ENCODE measurements around the gene MORF4L2. TPM values are rescaled to one million over a fixed set of nuclear protein-coding genes. Genes with fewer than 3 reads are reported as not detected.

The MORF4L2 gene
- total RNA-seq, 1 donor from 2014 or later: 425 TPM

- FAIRE-seq: no peak
- no peak for DNase-seq (ENCODE audit: low spot score in 2 of 2)
Measured at GRCh38 chrX:103637604-103638338, 48.7 kb downstream of the MORF4L2 start.

GRCh38 chrX:103635436-103635835 is 51.1 kb downstream of the MORF4L2 start:
- FAIRE-seq: no peak
- no peak for DNase-seq (ENCODE audit: low spot score in 2 of 2)

GRCh38 chrX:103631145-103631544 is 55.4 kb downstream of the MORF4L2 start:
- no peak for FAIRE-seq

GRCh38 chrX:103630171-103630511 is 56.4 kb downstream of the MORF4L2 start:
- FAIRE-seq (no peak), DNase-seq (ENCODE audit: low spot score in 2 of 2) (no peak)

More at GRCh38 chrX:103631145-103631544, 55.4 kb downstream of the MORF4L2 start:
- no peak for DNase-seq (ENCODE audit: low spot score in 2 of 2)

DNA sequence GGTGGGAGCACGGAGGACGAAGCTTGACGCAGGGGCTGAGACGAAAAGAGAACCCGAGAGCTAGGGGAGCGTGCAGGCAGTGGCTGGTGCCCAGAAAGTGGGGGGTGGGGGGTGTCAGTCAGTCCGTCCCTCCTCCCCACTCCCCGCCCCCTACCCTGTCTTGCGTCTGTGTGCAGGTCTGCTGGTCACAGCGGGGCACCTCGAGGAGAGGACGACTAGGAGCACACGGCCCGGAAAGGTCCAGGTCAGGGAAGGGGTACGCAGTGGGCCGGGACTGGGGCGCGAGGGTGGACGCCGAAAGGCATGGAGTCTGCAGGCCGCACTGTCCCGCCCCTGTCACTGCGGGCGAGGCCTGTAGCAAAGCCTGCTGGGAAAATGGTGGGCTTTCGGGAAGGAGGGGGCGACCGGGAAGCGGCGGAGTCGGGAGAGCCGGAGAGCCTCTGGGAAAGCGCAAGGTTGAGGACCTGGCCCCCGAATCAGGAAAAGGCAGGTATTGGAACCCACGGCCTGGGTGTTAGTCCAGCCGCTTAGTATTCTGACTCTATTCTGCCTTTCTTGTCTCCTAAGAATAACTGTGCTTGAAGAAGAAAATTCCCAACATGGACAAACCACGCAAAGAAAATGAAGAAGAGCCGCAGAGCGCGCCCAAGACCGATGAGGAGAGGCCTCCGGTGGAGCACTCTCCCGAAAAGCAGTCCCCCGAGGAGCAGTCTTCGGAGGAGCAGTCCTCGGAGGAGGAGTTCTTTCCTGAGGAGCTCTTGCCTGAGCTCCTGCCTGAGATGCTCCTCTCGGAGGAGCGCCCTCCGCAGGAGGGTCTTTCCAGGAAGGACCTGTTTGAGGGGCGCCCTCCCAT is 57.0 kb downstream of the MORF4L2 start:
- DNase-seq (ENCODE audit: low spot score in 2 of 2) (peak in 1 of 2 donors; percentile 24), FAIRE-seq (no peak)

DNA sequence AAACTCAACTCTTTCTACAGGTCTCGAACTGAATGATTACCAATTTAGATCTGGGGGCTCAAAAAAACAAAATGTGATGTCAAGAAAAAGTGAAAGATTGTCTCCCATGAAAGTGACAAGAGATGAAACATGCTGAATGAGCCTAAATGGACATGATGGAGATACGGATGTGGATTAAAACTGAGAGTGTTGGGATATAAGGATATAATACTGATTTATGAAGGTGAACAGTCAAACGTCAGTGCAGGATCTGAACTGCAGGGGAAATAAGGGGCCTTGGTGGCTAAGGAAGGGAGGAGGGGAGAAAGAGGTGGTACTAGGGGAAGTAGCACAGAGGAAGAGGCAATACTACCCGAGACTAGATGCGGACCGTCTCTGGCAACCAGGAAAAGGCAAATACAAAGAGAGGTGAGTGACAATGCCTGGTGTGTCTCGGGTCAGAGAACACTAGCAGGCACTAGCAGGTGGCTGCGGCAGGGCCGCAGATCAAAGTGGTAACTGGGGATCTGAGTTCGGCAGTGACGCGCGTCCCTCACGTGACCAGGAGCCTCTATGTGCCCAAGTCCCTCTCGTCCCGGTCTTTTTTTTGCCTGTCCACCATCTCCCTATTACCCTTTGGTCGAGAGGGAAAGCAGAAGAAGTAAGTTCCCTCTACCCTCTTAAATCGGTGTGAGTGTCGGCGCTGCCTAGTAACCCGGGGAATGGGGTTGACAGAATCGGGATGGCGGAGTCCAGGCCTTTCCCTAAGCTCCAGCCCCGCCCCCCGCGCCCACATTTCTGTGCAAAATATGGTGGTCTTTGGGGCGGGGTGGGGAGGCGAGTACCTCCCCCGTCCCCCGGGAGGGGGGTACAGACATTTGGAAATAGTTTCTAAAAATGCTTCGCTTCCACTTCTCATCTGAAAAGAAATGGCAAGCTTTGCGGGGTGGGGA is 57.8 kb downstream of the MORF4L2 start, which contains the start of gene TCEAL1:
TSS of gene TCEAL1 (plus strand) at position 590 of the 932 bp plus-strand sequence. CDS start 942 bp downstream, outside the sequence.
- FAIRE-seq (no peak), DNase-seq (ENCODE audit: low spot score in 2 of 2) (peak in 1 of 2 donors; percentile 14)

- FAIRE-seq (no peak), DNase-seq (ENCODE audit: low spot score in 2 of 2) (no peak)
Measured at GRCh38 chrX:103626855-103627254, 59.6 kb downstream of the MORF4L2 start.

Other genes starting within 250 kb of the MORF4L2 start
- 0.82 TPM for gene RAB40A, start 167.2 kb downstream of the MORF4L2 start, total RNA-seq
- 54.2 TPM for gene TCEAL4, start 101.2 kb downstream of the MORF4L2 start, total RNA-seq
- gene TCEAL3, start 78.7 kb downstream of the MORF4L2 start, total RNA-seq: 9.8 TPM
- 57.5 TPM for gene TCEAL1, start 57.7 kb downstream of the MORF4L2 start, total RNA-seq
- gene TMEM31, start 24.2 kb upstream of the MORF4L2 start, total RNA-seq: not detected
- 11.8 TPM for gene PLP1, start 90.1 kb upstream of the MORF4L2 start, total RNA-seq
- gene RAB9B, start 145.6 kb upstream of the MORF4L2 start, total RNA-seq: 48.9 TPM

Measured in frontal cortex (tissue), 4 donors.